HG02588 (cell line): ENCODE results near the gene SLC26A11.

Experiments used
- ATAC-seq: cut with Tn5 transposase; IDR thresholded peaks from one replicate; pipeline ENCODE4 v1.9.1; 2021; ENCODE audit warnings: mild to moderate bottlenecking, moderate library complexity; ENCODE audit not compliant: unreplicated experiment

Gene SLC26A11

DNA sequence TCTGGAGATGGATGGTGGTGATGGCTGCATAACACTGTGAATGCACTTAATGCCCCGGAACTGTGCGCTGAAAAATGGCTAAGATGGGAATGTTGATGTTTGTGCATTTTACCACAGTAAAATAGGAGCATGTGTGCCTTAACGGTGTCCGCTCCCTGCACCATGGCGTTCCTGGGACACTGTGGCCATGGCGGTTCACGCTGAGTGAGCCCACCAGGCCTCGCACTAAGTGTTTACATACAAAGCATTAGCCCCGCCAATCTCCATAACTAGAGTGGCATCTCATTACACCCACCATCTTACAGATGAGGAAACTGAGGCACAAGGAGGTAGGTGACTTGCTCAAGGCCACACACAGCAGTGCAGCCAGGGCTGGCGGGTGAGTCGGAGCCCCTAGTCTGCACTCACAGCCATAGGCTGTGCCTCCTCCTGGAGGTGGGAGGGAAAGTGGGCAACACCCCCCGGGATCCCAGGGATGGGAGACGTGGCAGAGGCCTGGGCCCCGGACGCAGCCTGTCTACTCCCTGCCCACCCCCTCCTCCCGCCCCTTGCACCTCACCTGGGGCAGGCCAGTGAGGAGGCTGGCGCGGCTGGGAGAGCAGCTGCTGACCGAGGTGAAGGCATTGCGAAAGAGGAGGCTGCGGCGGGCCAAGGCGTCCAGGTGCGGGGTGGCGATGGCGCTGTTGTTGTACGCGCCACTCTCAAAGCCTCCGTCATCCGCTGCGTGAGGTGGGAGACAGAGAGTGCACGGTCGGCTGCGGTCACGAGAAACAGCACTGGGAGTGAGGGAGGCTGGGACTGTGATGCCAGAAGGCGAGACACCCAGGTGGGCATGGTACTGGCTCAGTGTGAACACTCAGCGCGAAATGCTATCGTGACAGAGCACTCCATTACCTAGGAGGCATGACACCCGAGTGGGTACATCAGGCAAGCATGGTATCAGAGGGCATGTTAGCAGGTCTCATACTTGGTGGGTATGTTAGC is 3.5 kb upstream of the SLC26A11 start:
- ATAC-seq: no peak

DNA sequence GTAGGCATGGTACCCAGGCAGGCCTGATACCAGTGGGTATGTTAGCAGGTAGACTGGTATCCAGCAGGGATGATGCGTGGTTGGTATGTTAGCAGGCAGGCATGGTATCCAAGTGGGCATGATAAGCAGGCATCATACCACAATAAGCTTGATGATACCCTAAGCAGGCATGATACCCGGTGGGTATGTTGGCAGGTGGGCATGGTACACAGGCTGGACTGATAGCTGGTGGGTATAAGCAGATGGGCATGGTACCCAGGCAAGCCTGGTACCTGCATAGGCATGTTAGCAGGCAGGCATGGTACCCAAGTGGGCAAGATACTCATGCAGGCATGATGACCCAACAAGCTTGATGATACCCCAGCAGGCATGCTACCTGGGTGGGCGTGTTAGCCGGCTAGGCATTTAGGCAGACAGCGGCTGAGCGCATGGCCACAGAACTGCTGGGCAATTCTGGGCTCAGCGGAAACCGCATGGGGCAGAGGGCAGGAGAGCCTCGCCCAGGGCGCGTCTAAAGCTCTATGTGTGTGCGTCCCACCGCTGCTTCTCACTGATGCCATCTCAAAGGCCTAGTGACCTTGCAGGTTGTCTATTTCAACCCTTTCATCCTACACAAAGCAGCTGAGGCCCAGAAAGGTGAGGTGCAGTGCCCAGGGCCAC is 2.4 kb upstream of the SLC26A11 start:
- ATAC-seq: no peak

GRCh38 chr17:80218391-80218790 is 1.8 kb upstream of the SLC26A11 start:
- no peak for ATAC-seq

GRCh38 chr17:80219013-80219762 is 1.0 kb upstream of the SLC26A11 start:
- no peak for ATAC-seq

DNA sequence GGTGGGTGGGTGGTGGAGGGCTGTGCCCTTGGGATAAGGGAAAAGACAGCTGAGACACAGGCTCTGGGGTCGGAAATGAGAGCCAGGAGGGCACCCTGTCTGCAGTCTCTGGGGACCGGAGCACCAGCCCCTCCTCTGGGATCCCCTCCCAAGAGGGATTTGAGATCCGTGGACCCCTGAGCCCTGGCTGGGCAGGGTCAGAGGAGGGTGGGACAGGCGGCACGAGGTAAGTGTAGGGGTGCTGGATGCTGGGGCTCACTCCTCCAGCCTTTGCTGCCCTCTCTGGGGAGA is 519 bp upstream of the SLC26A11 start:
- no peak for ATAC-seq

GRCh38 chr17:80220736-80221215 is 549 bp downstream of the SLC26A11 start:
- ATAC-seq: no peak

GRCh38 chr17:80221351-80222105 is 1.3 kb downstream of the SLC26A11 start:
- no peak for ATAC-seq

GRCh38 chr17:80222376-80223141 is 2.3 kb downstream of the SLC26A11 start:
- ATAC-seq: no peak

DNA sequence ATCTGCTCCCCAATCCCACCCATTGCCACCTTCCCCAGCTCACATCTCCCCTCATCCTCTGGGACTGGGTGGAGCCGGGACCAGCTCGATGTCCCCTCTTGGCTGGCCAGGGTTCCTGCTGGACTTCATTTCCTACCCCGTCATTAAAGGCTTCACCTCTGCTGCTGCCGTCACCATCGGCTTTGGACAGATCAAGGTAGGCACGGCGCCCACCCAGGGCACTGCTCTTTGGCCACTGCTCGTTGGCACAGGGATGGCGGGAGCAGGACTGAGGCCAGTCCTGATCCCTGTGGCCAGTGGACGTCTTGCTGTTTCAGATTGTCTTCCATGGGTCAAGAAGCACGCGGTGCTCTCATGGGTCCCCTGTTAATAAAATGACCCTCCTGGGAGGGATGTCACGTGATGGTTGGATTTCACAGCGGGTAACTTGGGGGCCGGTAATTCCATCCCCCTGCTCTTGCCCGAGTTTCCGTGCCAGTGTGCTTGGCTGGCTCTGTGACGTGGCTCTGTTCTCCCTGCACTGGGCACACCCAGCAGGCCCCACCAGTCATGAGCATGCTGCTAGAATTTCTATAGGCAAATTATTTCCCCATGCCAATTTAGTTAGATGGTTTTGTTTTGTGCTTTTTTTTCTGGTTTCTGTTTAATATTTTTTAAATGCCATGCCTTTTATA is 3.1 kb downstream of the SLC26A11 start:
- no peak for ATAC-seq

DNA sequence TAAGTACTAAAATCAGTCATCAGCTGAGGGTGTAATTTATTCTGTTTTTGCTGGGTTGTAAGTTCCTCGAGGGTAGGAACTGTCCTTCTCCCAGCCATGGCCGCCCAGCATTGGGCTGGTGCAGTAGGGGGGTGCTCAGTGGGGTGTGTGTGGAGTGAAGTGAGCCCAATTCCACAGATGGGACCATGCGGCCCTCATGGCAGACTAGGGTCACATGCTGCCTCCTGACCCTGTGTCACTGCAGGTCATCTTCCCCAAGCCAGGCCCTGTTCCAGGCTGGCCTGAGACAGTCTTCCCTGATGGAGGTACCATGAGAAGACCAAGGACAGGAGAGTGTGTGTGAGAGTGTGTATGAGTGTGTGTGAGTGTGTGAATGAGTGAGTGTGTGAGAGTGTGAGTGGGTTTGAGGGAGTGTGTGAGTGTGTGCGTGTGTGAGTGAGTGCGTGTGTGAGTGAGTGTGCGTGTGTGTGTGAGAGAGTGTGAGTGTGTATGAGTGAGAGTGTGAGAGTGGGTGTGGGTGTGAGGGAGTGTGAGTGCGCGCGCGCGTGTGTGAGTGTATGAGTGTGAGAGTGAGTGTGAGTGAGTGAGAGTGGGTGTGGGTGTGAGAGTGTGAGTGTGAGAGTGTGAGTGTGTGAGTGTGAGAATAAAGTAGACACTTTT is 3.7 kb downstream of the SLC26A11 start:
- no peak for ATAC-seq

- ATAC-seq: no peak
These were observed 4.5 kb downstream of the SLC26A11 start for GRCh38 chr17:80224683-80225082.

- no peak for ATAC-seq
These were observed 5.0 kb downstream of the SLC26A11 start for GRCh38 chr17:80225230-80225629.

GRCh38 chr17:80227156-80227555 is 6.9 kb downstream of the SLC26A11 start:
- ATAC-seq: no peak

DNA sequence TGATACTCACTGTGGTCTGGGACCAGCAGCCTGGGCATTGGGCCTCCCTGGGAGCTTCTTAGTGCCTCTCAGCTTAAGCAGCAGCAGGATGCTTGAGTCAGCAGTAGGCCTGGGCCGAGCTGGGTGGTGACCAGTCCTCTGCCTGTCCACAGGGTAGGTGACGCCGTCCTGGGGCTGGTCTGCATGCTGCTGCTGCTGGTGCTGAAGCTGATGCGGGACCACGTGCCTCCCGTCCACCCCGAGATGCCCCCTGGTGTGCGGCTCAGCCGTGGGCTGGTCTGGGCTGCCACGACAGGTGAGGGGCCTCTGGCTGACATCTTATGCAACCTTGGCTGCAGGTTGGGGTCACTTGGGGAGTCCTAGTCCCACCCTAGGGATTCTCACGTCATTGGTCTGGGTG is 7.4 kb downstream of the SLC26A11 start:
- no peak for ATAC-seq

DNA sequence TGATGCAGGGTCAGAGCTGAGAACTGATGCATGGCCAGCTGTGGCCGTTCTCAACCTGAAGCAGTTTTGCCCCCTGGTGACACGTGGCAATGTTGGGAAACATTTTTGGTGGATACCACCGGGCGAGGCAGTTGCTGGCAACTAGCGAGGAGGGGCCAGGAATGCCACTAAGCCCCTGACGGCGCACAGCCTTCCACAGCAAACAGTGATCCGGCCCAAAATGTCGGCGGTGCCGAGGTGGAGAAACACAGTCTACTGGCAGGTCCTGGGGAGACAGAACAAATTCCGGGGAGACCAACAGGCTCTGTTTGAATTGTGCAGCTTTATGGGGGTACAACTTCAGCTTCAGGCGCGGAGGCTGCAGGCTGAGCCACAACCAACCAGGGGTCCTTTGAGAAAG is 8.2 kb downstream of the SLC26A11 start:
- ATAC-seq: no peak

GRCh38 chr17:80229011-80229410 is 8.8 kb downstream of the SLC26A11 start:
- ATAC-seq: no peak

DNA sequence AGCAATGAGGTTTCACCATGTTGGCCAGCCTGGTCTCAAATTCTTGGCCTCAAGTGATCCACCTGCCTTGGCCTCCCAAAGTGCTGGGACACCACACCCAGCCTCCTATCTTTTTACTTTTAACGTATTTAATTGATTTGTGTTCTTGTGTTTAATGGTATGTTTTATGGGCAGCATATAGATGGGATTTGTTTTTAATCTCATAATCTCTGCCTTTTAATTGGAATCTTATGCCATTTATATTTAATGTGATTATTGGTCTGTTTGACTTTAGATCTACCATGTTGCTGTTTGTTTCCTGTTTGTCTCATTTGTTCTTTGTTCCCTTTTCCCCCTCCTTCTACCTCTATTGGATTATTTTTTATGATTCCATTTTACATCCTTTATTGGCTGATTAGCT is 12.2 kb downstream of the SLC26A11 start:
- no peak for ATAC-seq

- no peak for ATAC-seq
These were observed 13.0 kb downstream of the SLC26A11 start for GRCh38 chr17:80233202-80233601.

- ATAC-seq: no peak
These were observed 16.7 kb downstream of the SLC26A11 start for GRCh38 chr17:80236911-80237310.
